HG03460 (cell line): ENCODE results near the gene POTEF.
"Not testable (repeated sequence)": the region's sequence is repeated elsewhere in the genome, so short reads cannot be mapped to it uniquely, and the experiment has no call there.

Source experiments
- ATAC-seq: cut with Tn5 transposase; IDR thresholded peaks from one replicate; pipeline ENCODE4 v1.9.1; 2021; ENCODE audit not compliant: unreplicated experiment

Gene POTEF

DNA sequence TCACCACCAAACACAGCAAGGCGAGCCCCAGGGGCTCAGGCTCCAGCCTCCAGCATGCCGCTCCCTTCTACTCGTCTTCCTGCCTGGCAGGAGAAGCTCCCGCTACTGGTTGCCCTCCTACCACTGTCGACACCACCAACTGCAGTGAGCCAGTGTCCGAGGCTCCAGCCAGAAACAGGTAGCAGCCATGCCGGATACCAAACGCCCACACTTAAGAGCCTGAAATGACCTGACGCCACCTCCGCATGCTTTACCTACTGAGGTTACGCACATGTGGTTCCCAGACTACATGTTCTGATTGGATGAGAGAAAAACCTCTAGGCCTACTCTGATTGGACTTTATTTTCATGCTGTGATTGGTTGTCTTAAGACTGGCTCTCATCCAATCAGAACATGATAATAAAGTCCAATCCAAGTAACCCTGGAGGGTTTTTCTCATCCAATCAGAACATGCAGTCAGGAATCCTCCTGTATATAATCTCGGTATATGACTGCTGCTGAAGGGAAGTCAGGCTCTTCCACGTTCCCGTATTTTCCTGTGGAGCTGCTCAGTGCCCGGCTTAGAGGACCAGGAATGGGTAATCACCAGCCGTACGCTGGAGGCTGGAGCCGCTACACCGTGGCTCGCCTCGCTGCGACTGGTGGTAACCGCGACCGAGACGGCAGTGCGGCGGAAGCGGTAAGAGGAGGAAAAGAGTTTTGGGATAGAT, at the start of gene POTEF:
Gene POTEF (minus strand): TSS at position 103 of the 710 bp plus-strand sequence. CDS start 8,707 bp downstream, outside the sequence.
- not testable (repeated sequence) for ATAC-seq

GRCh38 chr2:130174866-130175265, 45.8 kb upstream of the POTEF start:
- ATAC-seq: not testable (repeated sequence)

DNA sequence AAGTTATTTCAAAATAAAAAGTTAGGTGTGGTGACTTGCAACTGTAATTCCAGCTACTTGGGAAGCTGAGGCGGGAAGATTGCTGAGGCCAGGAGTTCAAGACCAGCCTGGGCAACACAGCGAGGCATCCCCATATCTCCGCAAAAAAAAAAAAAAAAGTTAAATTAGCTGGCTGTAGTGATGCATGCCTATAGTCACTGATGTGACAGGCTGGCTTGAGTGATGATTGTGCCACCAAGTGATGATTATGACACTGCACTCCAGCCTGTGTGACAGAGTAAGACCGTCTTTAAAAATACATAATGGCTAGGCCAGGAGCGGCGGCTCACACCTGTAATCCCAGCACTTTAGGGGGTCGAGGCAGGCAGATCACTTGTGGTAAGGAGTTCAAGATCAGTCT, 40.9 kb upstream of the POTEF start:
- no peak for ATAC-seq

DNA sequence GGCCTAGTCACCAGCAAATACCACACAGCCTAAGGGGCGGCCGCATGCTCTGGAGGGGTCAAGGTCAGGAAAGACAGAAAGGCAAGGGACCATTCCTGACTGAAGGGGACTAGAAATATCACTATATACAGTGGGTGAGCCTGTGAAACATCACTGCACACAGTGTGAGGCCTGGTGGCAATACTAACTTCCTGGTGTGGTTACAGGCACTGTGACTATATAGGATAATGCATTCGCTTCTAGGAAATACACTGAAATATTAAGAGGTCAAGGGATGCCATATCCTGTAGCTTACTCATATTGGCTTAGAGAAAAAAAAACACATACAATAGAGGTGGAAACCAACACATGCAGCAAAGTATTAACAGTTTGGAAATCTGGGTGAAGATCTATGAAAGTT, 40.1 kb upstream of the POTEF start:
- ATAC-seq: not testable (repeated sequence)

- not testable (repeated sequence) for ATAC-seq
Observed at GRCh38 chr2:130166611-130167010, 37.6 kb upstream of the POTEF start.

DNA sequence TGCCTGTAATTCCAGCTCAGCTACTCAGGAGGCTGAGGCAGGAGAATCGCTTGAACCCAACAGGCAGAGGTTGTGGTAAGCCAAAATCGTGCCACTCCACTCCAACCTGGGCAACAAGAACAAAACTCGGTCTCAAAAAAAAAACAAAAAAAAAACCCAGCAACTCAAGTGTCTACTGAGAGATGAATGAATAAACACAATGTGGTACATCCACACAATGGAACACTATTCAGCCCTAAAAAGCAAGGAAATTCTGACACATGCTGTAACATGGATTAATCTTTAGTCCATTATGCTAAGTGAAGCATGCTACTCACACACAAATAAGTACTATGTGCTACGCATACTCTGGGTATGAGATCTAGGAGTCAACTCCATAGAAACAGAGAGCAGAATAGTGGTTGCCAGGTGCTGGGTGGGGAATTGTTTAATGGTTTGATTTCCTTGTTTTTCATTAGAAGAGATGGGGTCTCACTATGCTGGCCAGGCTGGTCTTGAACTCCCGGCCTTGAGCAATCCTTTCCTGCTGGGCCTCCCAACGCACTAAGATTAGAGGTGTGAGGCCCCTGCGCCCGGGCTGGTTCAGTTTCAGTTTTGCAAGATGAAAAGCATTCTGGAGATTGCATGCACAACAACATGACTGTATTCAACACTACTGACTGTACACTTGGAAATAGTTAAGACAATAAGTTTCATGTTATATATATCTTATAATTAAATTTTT, 36.4 kb upstream of the POTEF start:
- no peak for ATAC-seq

DNA sequence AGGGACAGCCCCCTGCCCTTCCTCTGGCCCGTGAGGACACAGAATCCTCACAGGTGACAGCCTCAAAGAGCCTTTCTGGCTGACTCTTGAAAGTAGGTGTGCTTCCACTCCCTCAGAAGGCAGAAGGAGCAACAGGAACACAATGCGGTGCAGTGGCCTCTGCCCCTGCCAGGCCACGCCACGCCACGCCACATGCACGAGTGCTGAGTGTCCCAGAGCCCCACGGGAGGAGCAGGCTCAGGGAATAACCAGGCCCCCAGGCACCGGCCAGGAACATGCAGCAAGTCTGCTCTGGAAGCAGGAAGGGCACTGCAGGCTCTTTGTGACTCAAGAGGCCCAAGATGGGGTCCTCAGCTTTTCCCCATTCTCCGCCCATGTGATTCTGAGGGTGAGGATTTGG, 33.9 kb upstream of the POTEF start:
- ATAC-seq: no peak

DNA sequence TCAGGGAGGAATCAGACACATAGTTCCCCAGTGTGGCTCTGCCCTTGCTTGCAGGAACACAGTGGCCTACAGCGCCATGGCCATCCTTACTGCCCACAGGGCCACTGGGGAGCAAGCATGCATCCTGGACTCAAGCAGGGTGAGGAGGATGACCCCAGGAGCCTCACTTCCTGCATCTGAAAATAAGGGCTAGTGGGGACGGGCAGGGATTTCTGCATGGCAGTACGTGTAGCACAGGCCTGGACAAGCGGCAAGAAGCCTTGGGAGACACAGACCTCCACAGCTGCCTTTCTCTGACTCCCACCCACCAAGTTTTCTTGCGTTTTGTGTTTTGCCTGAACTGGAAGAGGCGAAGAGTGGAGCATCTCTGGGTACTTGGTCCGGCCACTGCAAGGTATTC, 33.5 kb upstream of the POTEF start:
- ATAC-seq: not testable (repeated sequence)

DNA sequence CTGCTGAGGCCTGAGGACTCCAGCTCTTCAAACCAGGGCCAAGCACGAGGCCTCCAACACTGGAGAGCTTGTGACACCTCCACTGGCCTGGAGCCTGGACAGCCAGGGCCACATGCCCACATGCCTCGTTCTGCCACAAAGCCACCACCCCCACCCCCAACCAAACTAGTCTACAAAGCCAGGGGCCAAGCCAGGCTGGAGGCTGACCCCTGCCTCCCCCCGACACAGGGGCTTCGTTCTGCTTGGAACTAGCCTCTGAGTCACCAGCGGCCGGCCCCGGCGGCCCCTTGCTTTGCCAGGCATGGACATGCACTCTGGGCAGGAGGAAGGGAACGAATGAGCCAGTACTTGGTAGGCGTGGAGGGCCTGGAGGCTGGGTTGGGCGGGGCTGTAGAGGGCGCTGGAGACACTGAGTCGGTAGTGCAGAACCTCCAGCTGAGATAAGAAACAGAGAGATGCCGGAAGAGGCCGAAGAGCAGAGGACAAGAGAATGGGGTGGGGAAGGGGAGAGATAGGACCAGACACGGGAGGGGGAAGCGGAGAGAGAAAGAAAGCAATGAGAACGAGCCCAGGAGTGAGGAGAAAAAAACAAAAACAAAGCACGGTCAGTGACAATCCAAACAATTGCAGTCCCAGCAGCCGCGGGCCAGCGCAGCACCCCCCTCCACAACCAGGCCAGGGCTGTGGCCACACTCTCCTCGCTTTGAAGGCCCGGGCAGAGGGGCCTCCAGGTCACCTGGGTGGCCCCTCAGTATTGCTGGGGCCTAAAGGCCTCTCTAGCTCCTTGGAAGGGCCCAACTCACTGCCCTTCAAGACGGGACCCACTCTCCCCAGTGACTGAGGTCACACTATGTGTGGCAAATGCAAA, 32.0 kb upstream of the POTEF start:
- not testable (repeated sequence) for ATAC-seq

- ATAC-seq: no peak
Observed at GRCh38 chr2:130160131-130160530, 31.1 kb upstream of the POTEF start.

- not testable (repeated sequence) for ATAC-seq
Observed at GRCh38 chr2:130159376-130159775, 30.4 kb upstream of the POTEF start.

- ATAC-seq: no peak
Observed at GRCh38 chr2:130158631-130159030, 29.6 kb upstream of the POTEF start.

GRCh38 chr2:130157825-130158514, 28.9 kb upstream of the POTEF start:
- peak; percentile 87 for ATAC-seq

DNA sequence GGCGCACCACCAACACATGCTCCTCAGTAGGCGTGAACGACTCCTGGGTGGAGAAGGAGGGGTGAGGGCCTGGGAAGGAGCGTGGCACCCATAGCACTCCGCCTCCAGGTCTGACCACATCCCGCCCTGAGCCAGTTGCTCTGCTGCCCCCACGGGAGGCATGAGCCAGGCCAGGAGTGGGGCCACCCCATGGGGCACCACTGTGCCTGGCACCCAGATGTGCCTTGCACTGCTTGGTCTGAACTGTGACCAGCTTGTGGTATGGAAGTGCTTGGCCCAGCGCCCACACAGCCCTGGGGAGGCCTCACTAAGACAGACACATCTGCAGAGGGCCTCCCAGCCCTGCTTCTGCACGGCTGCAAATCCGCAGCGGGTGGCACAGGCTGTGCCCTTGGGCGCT, 28.3 kb upstream of the POTEF start:
- ATAC-seq: peak; percentile 33

DNA sequence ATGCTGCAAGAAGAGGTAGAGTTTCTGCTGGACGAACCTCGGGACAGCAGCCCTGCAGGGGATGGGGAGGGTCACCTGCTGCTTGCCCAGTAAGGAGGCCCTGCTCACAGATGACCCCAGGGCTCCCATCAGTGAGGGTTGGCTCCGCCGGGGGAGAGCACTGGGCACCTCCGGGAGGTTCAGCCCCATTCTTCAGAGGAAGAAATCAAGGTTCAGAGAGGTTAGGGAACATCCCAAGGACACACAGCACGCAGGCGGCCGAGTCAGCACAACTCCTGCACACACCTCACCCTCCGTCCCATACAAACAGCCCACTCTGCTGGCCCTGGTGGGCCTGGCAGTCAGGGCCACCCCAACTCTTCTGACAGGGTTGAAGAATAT, 27.6 kb upstream of the POTEF start:
- ATAC-seq: no peak

- not testable (repeated sequence) for ATAC-seq
Observed at GRCh38 chr2:130155956-130156623, 27.1 kb upstream of the POTEF start.

GRCh38 chr2:130154773-130155765, 26.0 kb upstream of the POTEF start:
- ATAC-seq: no peak

DNA sequence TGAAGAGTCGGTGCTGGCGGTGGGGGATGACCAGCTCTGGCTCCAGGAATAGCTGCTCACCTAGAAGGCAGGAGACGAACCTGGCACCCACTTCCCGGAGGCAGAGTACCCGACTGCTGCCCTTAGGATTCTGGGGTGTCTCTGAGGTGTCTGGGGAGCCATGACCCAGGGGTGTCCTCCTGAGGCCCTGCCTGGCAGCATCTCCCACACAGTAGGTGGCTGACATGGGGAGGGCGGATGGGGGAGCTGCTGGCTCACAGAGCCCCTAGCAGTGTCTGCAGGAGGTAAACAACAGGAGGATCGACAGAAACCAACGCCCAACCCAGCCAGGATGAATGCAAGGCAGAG, 25.4 kb upstream of the POTEF start:
- not testable (repeated sequence) for ATAC-seq

DNA sequence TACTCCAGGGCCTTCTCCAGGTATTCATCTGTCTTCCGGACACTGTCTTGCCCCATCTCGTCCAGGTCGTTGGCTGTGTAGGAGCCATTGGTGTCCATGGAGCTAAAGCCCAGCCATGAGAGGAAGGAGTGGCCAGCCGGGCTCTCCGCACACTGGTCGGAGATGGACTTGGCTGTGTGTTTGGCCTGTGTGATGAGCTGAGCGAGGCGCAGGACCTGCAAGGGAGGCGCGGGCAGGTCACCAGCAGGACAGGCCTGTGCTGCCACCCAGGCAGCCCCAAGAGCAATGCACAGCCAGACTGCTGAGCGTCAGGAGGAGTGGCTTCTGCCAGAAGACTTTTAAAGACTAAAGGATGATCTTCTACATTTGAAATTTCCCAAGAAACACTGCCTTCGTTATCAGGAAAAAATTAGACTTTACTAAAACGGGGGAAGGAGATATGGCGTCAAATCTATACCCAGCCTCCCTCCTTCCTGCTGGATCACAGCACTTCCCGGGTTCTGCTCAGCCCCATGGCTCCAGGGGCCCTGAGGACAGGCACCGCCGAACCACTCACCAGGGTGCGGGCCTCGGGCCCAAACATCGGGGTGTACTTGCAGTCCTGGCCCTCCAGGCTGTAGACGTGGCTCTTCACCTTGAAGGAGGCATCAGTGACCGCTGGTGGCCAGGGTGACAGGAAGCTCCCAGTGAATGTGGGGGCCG, 24.9 kb upstream of the POTEF start:
- not testable (repeated sequence) for ATAC-seq
